ENCODE measurements around the gene PAX2. TPM values are rescaled to one million over a fixed set of nuclear protein-coding genes. Genes with fewer than 3 reads are reported as not detected.

Gene PAX2
- polyA plus RNA-seq, 1 experiment, result not detected

DNA sequence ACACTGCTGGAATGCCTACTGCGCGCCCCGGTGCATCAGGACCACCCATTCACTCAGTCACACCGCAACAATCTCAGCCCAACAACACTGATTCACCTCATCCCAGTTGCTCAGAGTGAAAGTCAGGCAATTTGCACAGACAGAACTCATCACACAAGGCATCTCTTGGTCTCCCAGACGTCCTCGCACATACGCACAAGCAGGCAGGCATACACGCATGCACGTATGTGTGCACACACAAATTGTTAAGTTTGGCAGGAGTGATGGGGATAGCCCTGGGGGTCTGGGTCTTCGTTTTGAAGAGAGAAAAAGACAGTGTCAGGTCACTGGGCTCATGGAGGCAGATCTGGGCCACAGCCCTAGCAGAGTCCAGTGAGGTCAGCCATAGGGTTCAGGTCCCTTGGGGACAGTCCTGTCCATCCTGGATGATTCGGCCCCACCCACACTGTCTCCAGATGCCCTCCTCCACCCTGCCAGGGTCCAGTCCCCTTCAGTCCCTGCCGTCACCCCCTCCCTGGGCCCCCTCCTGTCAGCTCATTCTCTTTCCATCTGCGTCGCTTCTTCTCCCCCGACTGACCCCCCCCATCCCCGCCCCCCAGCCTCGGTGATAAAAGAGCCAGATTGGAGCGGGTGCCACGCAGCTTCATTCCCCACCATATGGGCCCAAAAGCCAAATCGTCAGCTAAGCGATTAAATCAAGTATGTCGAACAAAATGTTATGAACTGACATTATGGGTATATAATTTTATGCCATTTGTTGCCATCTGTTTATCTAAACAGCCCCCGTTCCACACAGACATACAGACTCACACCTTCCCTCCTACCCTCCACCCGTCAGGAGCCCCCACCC, 118.9 kb downstream of the PAX2 start:
- POLR2A ChIA-PET, result no interaction called here
- CTCF ChIA-PET, result interaction anchor here (1.0 to 1.2 kb wide), 2 partner anchors 12 to 14 kb away, joined by 3 read pairs; no protein-coding TSS in a partner anchor
- Histone ChIP-seq H3K4me3 (ENCODE audit: low read depth, low read length) (no peak overlapping the region), H3K36me3 (ENCODE audit: control insufficient read depth, insufficient read depth, low read length) (no peaks in the 10 kb centered on the region), H3K27me3 (ENCODE audit: control insufficient read depth, insufficient read depth, low read length) (peaks cover 28% of the 10 kb centered on the region)
- TF ChIP-seq, protein P1, sequence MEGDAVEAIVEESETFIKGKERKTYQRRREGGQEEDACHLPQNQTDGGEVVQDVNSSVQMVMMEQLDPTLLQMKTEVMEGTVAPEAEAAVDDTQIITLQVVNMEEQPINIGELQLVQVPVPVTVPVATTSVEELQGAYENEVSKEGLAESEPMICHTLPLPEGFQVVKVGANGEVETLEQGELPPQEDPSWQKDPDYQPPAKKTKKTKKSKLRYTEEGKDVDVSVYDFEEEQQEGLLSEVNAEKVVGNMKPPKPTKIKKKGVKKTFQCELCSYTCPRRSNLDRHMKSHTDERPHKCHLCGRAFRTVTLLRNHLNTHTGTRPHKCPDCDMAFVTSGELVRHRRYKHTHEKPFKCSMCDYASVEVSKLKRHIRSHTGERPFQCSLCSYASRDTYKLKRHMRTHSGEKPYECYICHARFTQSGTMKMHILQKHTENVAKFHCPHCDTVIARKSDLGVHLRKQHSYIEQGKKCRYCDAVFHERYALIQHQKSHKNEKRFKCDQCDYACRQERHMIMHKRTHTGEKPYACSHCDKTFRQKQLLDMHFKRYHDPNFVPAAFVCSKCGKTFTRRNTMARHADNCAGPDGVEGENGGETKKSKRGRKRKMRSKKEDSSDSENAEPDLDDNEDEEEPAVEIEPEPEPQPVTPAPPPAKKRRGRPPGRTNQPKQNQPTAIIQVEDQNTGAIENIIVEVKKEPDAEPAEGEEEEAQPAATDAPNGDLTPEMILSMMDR (IDR thresholded peaks at IDR 0.05; ENCODE audit: insufficient read depth, low read depth, low read length), result no peak
- no peak for DNase-seq (ENCODE audit: low read depth)

- H3K27me3 ChIP-seq (ENCODE audit: control insufficient read depth, insufficient read depth, low read length), result peaks cover 27% of the 10 kb centered on the region
- TF ChIP-seq, protein P1 (IDR thresholded peaks at IDR 0.05; ENCODE audit: insufficient read depth, low read depth, low read length), result no peak
- no peak for DNase-seq (ENCODE audit: low read depth)
- ChIA-PET POLR2A (no interaction called here), CTCF (interaction anchor here (1.0 to 1.2 kb wide), 2 partner anchors 11 to 13 kb away, joined by 3 read pairs; no protein-coding TSS in a partner anchor)
- no peak overlapping the region for H3K4me3 ChIP-seq (ENCODE audit: low read depth, low read length)
- H3K36me3 ChIP-seq (ENCODE audit: control insufficient read depth, insufficient read depth, low read length), result no peaks in the 10 kb centered on the region
Measured at GRCh38 chr10:100864978-100865377, 119.6 kb downstream of the PAX2 start.

DNA sequence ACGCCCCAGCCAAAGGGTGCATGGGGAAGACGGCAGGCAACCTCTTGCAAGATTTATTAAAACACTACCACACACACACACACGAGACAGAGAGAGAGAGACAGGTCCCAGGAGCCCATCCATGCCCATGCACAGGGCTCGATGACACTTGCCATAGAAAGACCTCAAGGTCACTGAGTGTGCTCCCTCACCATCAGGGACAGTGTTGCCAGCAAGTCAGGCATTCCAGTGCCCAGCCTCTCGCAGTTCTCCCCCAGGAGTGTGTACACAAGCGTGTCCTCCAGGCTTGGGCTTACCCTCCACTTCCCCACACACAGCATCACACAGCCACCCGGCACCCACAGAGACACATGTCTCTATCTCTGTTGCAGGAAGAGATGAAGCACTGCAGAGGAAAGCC, 120.6 kb downstream of the PAX2 start:
- TF ChIP-seq, protein P1 (IDR thresholded peaks at IDR 0.05; ENCODE audit: insufficient read depth, low read depth, low read length), result no peak
- Histone ChIP-seq H3K36me3 (ENCODE audit: control insufficient read depth, insufficient read depth, low read length) (no peaks in the 10 kb centered on the region), H3K27me3 (ENCODE audit: control insufficient read depth, insufficient read depth, low read length) (peaks cover 25% of the 10 kb centered on the region), H3K4me3 (ENCODE audit: low read depth, low read length) (no peak overlapping the region)
- ChIA-PET POLR2A (no interaction called here), CTCF (no interaction called here)
- no peak for DNase-seq (ENCODE audit: low read depth)

GRCh38 chr10:100866575-100867098, 121.3 kb downstream of the PAX2 start:
- Histone ChIP-seq H3K27me3 (ENCODE audit: control insufficient read depth, insufficient read depth, low read length) (peaks cover 25% of the 10 kb centered on the region), H3K4me3 (ENCODE audit: low read depth, low read length) (no peak overlapping the region), H3K36me3 (ENCODE audit: control insufficient read depth, insufficient read depth, low read length) (no peaks in the 10 kb centered on the region)
- CTCF ChIA-PET, result interaction anchor here (1.4 kb wide), 1 partner anchor 12 kb away, joined by 4 read pairs; no protein-coding TSS in a partner anchor
- POLR2A ChIA-PET, result no interaction called here
- no peak for DNase-seq (ENCODE audit: low read depth)
- TF ChIP-seq, protein P1 (IDR thresholded peaks at IDR 0.05; ENCODE audit: insufficient read depth, low read depth, low read length), result no peak

- ChIA-PET CTCF (interaction anchor here (1.4 kb wide), 1 partner anchor 11 kb away, joined by 4 read pairs; no protein-coding TSS in a partner anchor), POLR2A (no interaction called here)
- TF ChIP-seq, protein P1 (IDR thresholded peaks at IDR 0.05; ENCODE audit: insufficient read depth, low read depth, low read length), result no peak
- DNase-seq (ENCODE audit: low read depth), result no peak
- peaks cover 23% of the 10 kb centered on the region for H3K27me3 ChIP-seq (ENCODE audit: control insufficient read depth, insufficient read depth, low read length)
- no peaks in the 10 kb centered on the region for H3K36me3 ChIP-seq (ENCODE audit: control insufficient read depth, insufficient read depth, low read length)
- no peak overlapping the region for H3K4me3 ChIP-seq (ENCODE audit: low read depth, low read length)
Measured at GRCh38 chr10:100867261-100867963, 122.0 kb downstream of the PAX2 start.

Data from BJ (cell line).